KBM-7 (cell line): ENCODE results near the gene ABHD12B.
"Not testable (repeated sequence)": the region's sequence is repeated elsewhere in the genome, so short reads cannot be mapped to it uniquely, and the experiment has no call there.

Experiments
- DNase-seq: peaks from one replicate; pipeline ENCODE4 v3.0.0-alpha.2; 2015
- in situ Hi-C: fragments of 300-500 bp; cut with MboI; formaldehyde crosslinking; loops from 2 replicates; pipeline ENCODE4 v1.14.3; 2020; ENCODE audit warnings: low sequenced_read_pairs, low pct_unique_long_range_greater_than_20kb, mixed read lengths

ABHD12B gene

DNA sequence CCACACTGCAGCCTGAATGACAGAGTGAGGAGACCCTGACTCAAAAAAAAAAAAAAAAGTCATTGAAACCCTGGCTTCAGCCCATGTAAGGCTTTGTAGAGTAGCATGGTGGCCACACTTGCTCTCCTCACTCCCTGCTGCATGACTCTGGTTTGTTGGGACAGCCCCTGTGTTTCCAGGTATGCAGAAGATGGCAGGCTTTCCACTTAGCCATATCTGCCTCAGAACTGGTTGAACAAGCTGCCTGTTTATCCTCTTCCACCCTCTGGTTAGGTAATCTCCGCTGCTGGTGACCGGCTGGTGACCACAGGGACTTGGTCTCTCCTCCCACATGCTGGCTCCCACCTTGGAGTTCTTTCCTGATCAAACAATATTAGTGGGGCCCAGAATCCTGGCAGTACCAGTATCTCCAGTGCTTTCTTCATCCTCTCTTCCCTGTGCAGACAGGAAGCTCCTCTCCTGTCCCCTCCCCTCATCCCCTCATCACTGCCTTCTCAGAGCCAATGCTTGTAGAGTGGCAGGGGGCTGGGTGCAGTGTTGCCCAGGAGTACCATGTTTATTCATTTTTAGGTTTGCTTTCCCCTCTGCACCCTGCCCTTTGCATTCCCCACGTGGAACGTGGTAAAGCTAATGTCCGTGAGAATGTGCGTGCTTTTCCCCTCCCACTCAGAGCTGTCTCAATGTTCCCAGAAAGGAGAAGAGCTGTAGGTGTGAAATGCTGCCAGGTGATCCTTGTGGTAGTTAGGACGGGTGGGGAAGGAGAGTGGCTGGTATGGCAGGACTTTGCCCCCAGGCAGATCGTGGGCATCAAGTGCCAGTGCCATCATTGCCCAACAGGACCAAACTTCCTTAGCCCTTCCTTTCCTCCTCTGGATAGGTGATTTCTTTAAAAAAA lies 11.3 kb downstream of the ABHD12B start:
- no peak for DNase-seq
- in situ Hi-C loops = no loop called here

DNA sequence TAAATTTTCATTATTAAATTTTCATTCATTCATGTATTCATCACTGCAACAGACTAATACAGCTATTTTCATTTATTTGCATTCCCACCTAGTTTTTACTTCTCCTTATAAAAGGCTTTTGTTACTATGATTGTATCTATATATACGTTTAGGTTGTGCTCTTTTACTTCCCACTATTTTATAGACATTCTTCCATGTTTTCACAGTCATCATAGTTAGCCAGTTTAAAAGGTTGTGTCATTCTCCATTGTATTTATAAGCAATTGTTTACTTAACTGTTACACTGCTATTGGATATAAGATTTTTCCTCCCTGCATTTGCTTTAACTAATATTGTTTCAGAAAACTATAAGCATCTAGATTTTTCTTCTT lies 12.0 kb downstream of the ABHD12B start:
- in situ Hi-C loops = no loop called here
- no peak for DNase-seq

DNA sequence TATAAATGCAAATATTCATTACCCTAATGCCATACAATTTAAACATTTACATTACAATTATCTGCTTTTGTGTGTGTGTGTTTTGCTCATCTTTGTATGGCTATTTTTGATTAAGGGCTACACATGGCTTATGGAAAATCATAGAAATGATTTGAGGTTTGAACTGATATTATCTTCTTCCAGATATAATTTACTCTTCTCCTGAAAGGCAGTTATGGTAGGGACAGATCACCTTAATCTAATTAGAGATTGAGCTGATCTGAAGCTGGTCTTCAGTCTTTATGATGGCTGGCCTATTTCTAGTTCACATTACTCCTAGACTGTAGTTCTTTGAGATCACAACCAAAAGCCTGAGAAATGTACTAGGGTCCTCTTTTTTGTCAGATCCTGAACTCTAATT lies 15.6 kb downstream of the ABHD12B start:
- in situ Hi-C loops = no loop called here
- no peak for DNase-seq

DNA sequence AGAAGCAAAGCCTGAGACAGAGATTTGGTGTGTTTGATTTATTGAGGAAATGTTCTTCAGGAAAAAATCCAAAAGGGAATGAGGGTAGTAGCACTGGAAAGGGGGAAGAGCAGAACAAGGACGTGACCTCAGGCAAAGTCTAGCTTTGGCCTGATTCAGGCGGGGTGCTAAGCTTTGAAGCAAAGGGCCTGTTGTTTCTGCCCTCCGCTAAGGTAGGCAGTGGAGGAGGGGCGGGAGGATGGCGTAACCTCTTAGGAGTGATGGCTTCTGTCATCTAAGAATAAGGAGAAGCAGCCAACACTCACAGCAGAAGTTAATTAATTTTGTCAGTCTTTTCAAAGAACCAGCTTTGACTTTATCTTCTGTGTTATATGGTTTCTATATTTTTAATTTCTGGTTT lies 20.4 kb downstream of the ABHD12B start:
- peak; percentile 19 for DNase-seq
- in situ Hi-C loops = no loop called here

DNA sequence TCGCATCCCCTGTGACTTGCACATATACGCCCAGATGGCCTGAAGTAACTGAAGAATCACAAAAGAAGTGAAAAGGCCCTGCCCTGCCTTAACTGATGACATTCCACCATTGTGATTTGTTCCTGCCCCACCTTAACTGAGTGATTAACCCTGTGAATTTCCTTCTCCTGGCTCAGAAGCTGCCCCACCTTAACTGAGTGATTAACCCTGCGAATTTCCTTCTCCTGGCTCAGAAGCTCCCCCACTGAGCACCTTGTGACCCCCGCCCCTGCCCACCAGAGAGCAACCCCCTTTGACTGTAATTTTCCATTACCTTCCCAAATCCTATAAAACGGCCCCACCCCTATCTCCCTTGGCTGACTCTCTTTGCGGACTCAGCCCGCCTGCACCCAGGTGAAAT lies 24.6 kb downstream of the ABHD12B start:
- DNase-seq, in situ Hi-C loops: not testable (repeated sequence)

DNA sequence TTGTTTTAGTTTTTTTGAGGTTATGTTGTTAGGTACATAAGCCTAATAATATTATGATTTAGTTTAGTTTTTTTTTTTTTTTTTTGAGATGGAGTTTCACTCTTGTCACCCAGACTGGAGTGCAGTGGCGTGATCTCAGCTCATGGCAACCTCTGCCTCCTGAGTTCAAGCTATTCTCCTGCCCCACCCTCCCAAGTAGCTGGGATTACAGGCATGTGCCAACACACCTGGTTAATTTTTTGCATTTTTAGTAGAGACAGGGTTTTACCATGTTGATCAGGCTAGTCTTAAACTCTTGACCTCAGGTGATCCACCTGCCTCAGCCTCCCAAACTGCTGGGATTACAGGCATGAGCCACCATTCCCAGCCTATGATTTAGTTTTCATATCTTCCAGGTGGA lies 25.2 kb downstream of the ABHD12B start:
- in situ Hi-C loops, DNase-seq: not testable (repeated sequence)

DNA sequence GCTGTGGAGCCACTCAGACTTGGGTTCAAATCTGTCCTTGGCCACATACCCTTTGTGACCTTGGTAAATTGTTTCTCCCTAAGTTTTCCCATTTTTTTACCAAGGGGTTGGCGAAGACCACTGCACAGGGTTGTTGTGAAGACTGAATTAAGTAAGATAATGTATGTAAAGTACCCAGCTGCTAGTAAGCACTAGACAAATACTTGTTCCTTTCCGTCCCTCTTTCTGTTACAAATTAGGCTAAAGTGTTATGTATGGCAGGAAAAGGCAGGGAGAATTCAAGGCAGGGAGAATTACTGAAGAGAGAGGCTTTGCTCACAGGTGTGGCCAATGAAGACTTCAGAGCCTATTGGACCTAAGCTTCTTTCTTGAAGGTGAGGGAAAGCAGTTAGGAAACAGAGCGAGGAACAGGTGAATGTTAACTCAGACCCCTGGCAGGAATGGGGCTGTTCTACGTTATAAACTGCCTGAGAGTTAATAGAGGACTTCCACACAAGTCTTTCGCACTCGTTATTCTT lies 25.9 kb downstream of the ABHD12B start:
- in situ Hi-C loops = no loop called here

DNA sequence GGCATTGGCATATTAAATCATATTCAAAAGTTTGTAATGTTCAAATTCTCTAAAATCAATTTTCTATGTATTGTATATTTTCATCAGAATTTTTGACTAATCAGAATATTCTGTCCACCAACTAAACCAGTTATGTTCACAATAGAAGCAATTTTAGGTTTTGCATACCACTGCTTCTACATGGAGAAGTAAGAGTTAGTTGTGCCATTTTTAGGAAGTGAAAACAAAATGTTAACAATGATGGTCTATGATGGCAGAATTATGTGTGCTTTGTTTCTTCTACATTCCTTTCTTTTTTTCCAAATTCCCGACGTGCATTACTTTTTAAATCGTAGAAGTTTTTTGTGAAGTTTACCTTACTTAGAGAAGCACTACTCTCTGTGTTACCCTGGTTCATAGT lies 29.5 kb downstream of the ABHD12B start:
- DNase-seq = no peak
- in situ Hi-C loops = no loop called here

More for the DNA sequence above, 25.9 kb downstream of the ABHD12B start:
- DNase-seq = no peak

DNA sequence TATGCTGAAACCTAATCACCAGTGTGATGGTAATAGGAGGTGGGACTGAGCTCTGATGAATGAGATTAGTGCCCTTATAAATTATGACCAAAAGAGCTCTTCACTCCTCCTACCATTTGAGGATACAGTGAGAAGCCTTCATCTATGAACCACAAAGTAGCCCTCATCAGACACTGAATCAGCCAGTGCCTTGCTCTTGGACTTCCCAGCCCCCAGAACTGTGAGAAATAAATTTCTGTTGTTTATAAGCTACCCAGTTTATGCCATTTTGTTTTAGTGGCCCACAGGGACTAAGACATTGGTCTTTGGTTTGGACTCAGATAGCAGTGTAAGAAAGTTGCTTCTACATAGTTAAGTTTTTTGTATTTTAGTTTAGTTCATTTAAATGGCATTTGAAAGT lies 32.9 kb downstream of the ABHD12B start:
- DNase-seq = no peak
- in situ Hi-C loops = no loop called here

DNA sequence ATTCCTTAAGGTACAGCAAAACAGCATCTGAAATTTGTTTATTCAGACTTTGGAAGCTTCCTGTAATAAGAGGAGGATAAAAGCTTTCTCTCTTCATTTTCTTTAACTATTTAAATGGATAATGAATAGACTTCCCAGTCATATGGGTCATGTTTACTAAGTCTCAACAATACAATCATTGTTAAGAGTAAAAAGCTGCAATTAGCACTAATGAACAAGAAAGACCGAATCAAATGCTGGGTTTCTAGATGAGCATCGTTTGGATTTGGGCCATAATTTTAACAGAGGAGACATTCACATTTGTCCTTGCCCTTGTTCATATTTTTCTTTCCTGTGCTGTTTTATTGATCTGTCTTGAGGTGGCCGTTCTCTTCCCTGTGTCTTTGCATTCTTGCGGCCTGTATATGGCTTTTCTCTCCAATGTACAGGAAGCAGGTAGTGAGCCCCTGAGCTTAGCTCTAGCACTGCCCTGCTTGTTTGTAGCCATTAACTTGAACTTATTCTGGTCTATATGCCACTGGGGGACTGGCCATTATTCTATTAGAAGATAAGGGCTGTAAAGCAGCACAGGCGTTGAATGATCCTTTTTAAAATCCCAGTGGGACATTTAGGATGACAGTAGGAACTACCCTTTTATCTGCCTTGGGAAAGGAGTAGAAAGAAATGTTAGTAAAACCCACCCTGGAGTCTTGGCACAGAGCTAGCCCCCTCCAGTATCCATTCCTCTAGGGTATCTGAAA lies 34.6 kb downstream of the ABHD12B start:
- in situ Hi-C loops = no loop called here
- no peak for DNase-seq

DNA sequence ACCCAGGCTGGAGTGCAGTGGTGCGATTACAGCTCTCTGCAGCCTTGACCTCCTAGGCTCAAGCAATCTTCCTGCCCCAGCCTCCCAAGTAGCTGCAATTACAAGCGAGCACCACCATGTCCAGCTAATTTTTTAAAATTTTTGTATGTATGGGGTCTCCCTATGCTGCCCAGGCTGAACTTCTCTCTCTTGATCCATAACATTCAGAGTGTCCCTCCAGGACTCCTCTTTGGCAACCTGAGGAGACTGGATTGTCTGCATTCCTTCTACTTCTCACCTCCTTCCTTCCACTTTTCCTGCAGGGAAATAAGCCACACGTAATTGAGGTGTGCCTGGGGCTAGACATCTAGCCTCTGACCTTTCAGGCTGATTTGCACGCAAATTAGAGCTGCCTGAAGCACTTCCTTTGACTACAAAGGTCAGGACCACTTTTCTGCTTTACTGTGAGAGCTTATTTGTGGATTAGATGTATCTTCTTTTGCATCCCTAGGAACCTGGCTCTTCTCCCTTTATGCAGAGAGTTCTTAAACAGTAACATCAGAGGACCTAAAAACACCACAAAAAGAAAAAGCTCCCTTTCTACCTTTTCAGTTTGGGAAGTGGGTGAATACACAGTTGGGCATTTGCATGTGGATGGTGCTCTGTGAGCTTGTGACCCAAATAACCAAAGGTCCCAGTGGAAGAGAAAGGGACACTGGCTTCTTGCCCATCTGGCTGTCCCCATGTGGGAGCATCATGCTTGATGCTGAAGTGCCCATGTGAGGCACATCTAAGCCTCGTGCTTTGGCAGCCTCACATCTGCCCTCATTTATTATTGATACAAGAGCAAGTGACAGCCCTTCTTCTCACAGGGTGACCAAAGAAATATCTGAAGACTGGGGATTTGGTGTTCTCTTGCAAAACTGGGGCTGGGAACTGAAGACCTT lies 38.9 kb downstream of the ABHD12B start:
- DNase-seq = no peak
- in situ Hi-C loops = no loop called here

DNA sequence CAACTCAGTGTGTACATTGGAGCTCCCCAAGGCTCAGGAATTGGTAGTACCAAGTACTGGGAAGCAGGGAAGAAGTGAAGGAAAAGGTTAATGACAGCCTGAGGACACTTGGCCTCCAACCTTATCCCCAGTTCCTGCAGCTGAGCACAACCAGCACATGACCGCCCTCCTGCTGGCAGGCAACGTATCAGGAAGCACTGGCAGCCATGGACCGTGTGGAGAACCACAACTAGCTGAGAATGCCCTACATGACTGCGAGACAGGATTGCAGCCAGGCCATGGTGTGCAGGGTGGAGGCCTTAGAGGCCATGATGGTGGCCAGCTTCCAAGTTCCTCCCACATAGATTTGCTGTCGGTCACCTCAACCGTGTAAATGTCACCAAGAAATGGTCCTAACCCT lies 45.6 kb downstream of the ABHD12B start:
- DNase-seq = no peak
- in situ Hi-C loops = no loop called here

DNA sequence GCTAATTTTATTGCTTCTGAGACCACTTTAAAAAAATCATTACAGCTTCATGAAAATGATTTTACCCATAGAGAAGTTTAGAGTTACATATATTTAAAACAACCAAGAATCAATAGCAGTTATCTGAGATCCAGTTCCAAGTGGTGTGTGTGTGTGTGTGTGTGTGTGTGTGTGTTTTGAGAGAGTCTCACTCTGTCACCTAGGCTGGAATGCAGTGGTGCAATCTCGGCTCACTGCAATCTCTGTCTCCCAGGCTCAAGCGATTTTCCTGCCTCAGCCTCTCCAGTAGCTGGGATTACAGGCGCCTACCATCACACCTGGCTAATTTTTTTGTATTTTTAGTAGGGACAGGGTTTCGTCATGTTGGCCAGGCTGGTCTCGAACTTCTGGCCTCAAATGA lies 47.7 kb downstream of the ABHD12B start:
- in situ Hi-C loops, DNase-seq: not testable (repeated sequence)

DNA sequence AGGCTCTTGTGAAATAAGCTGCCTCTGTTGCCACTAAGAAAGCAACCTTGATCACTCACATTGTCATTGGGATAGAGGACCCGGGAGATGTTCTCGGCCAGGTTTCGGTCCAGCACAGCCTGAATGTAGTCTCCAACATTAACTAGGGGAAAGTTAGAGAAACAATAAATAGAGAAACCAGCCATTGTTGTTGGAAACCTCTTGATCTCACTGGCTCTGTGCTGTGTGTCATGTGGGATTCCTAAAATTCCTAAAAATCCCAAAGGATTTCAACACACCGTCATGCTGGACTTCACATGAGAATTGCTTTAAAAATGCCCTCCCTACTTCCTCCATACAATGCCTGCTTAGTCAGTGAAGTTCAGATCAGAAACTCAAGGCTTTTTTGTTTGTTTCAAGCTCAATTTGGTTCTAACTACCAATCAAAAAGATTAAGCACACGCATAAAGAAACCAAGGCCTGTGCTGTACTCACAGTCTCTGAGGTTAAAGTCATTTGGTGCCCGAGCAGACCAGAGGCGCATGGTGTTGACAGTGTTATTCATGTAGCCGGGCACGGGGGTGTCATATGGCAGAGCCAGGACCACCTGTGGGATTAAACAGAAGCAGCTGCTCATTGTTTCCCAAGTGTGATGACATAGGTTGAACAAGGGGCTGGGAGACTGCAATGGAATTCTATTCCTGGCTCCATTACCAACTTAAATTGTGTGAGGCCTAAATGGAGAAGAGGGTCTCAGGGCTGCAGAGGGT lies 48.8 kb downstream of the ABHD12B start:
- in situ Hi-C loops = no loop called here
- no peak for DNase-seq

DNA sequence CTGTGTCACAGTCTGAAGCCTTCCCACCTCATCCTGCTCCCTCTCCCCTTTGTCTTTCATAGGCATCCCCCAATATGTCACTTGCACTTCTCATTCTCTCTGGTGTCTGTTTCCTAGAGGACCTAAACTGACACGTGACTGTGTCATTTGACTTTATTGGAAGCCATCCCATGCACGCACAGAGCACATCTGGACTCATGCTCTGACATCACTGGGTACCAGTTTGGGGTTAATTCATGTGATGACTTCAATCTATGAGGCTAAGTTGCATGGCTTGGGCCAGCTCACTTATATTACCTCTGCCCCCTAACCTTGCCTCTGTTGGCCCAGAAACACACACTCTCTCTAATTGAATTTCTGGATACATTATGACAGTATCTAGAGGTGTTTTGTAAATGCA lies 51.0 kb downstream of the ABHD12B start:
- DNase-seq = no peak
- in situ Hi-C loops = no loop called here

DNA sequence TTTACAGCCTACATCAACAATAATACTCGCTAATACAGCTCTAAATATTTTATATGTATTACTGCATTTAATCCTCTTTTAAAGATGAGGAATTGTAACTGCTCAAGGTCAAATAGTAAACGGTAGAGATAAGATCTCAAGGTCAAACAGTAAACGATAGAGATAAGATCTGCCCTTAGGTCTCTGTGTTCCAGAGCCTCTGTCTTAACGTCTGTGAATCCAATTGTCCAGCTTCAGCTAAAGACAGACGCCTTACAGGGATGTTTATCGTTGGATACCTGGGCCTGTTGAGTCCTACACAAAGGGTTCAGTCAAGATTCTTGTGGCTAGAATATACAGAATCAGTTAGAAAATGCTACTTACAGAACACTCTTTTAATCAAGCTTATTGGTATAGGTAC lies 52.4 kb downstream of the ABHD12B start:
- in situ Hi-C loops = no loop called here

DNA sequence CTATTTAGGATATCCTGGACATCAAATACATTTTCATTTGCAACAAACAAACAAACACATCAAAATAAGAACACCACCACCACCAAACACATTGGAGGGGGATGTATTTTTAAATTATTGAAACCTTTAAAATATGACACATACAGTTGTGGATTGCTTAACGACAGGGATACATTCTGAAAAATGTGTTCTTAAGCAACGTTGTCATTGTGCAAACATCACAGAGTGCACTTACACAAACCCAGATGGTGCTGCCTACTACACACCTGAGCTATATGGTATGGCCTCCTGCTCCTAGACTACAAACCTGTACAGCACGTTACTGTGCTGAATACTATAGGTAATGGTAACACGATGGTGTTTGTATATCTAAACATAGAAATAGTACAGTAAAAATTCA lies 53.0 kb downstream of the ABHD12B start:
- in situ Hi-C loops = no loop called here
- DNase-seq = no peak

More for the DNA sequence above, 52.4 kb downstream of the ABHD12B start:
- no peak for DNase-seq

DNA sequence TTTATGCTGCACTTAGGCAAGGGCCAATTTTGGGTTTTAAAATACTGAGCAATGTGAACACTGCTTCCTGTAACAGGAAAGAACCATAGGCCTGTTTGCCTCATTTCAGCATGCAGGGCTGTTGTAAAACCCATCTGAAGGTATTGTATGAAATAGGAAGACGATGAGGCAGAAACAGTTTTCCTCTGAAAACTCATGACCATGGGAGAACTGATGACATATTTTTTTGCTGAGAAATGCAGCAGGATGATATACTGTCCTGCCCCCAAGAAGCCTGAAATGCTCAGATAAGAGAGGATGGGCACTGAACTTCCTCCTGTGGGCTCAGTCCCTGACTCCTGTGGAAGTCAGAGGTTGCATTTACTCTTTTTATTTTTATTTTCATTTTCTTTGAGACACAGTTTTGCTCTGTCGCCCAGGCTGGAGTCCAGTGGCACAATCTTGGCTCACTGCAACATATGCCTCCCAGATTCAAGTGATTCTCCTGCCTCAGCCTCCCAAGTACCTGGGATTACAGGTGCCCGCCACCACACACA lies 55.1 kb downstream of the ABHD12B start:
- in situ Hi-C loops = no loop called here
- peak; percentile 92 for DNase-seq
